Kidney epithelial cell (primary cell): ENCODE data around the gene HPDL. TPM values are rescaled to one million over a fixed set of nuclear protein-coding genes. Genes with fewer than 3 reads are reported as not detected.

Experiments
- DNase-seq: peaks from one replicate; pipeline ENCODE4 v3.0.0-alpha.2; 2010; ENCODE audit warnings: low read depth
- H3K27me3 ChIP-seq: 2 replicates; pipeline ENCODE4 v1.6.0; 2011; ENCODE audit warnings: low read length; ENCODE audit not compliant: control insufficient read depth, insufficient read depth
- H3K36me3 ChIP-seq: 2 replicates; pipeline ENCODE4 v1.5.1; 2011; ENCODE audit warnings: low read length; ENCODE audit not compliant: control insufficient read depth, insufficient read depth
- H3K4me3 ChIP-seq: 2 replicates; pipeline ENCODE4 v1.5.1; 2011; ENCODE audit warnings: low read depth, mild to moderate bottlenecking, control low read depth, low read length
- CTCF ChIP-seq: IDR thresholded peaks from 2 replicates; pipeline ENCODE4 v1.5.1; 2011; ENCODE audit warnings: mild to moderate bottlenecking, moderate library complexity, low read length, control low read depth, inconsistent platforms; ENCODE audit not compliant: insufficient read depth, poor library complexity, severe bottlenecking
- total RNA-seq: library from RNA; depleted of rRNA; stranded (reverse); fragments of >200 nt; gene quantifications from 2 replicates; pipeline ENCODE4 v1.2.3, GENCODE V29; 2015

Gene HPDL
- total RNA-seq, 1 donor from 2014 or later, result 0.58 TPM

DNA sequence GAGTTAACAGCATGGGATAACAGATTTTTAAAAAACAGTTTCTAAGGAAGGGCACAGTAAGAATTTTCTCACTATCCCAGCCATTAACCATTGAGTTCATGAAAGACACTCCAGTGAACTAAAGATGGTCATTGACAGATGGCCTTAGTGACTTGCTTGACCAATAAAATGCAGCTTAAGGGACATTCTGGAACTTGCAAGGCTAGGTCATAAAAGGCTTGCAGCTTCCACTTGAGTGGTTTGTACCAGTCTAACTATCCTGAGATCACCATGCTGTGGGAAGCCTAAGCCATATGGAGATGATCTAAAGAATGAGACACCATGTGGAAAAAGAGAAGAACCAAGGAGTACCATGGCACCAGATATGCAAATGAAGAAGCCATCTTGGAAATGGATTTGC lies 51.5 kb downstream of the HPDL start:
- Histone ChIP-seq H3K36me3 (no peaks in the 10 kb centered on the region), H3K4me3 (no peak overlapping the region), H3K27me3 (no peaks in the 10 kb centered on the region)
- DNase-seq, result no peak
- TF ChIP-seq CTCF, result no peak

Other genes starting within 250 kb of the HPDL start
- 0.62 and 0.84 TPM in 2 replicates for gene ZSWIM5, start 120.3 kb upstream of the HPDL start, total RNA-seq
- gene TOE1, start 13.3 kb downstream of the HPDL start, total RNA-seq, result 11.0 and 14.8 TPM in 2 replicates
- gene MUTYH, start 13.5 kb downstream of the HPDL start, total RNA-seq, result 33.3 and 34.9 TPM in 2 replicates
- 2.1 and 2.5 TPM in 2 replicates for gene TESK2, start 164.3 kb downstream of the HPDL start, total RNA-seq
- gene CCDC163, start 173.2 kb downstream of the HPDL start, total RNA-seq, result 3.4 and 3.8 TPM in 2 replicates
- 7.6 and 8.2 TPM in 2 replicates for gene MMACHC, start 173.4 kb downstream of the HPDL start, total RNA-seq
- 242 and 298 TPM in 2 replicates for gene PRDX1, start 195.0 kb downstream of the HPDL start, total RNA-seq
- gene AKR1A1, start 223.9 kb downstream of the HPDL start, total RNA-seq, result 137 and 158 TPM in 2 replicates